ENCODE data around the gene TACC3. TPM values are rescaled to one million over a fixed set of nuclear protein-coding genes. Genes with fewer than 3 reads are reported as not detected.

The TACC3 gene
- total RNA-seq, 1 experiment from 2014 or later: 32.0 TPM

DNA sequence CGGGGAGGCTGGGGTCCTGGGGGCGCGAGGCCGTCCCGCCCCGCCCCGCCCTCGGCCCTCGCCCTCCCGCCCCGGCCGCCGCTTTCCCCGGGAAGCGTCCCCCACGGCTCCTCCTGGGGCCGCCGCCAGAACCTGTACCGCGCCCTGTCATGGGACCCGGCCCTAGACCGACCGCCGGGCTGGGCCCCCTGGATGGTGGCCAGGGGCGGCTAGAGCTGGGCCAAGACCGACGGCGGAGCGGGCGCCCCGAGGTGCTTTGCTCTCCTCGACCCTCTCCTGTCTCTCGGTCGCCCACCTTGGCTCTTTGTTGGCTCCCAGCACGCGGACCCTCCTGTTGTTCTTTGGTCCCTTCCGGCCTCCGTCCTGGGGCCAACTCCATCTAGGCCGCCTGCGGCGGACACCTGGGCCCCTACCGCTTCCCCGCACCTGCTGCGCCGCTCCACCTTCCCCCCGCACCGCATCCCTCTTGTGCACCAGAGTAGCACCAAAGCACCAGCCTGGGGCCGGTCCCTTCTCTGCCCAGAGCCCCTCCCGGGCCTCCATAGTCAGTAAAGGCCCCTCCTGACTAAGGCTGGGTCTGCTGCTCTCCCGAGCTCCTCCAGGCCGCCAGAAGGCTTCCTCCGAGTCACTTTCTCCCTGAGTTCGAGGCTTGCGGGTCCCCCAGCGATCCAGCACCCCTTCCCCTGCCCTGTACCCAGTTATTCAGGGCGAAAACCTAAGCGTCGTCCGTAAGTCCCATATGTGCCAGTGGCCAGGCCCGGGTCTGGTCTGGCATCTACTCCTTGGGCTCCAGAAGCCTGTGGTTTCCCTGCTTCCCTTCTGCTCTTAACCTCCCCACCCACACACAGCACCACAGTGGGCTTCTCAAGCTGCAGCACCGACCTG lies 587 bp downstream of the TACC3 start:
- Histone ChIP-seq H2AFZ (ENCODE audit: low read length) (no peak overlapping the region), H3K9ac (ENCODE audit: low read length) (peak overlapping the region; percentile 82), H3K9me2 (replicated peaks; ENCODE audit: low read length) (no peaks in the 10 kb centered on the region), H3K4me1 (ENCODE audit: insufficient read depth, low read length) (peaks cover 30% of the 10 kb centered on the region), H4K20me1 (ENCODE audit: low read length) (no peaks in the 10 kb centered on the region), H3F3A (ENCODE audit: low read length, unreplicated experiment) (no peaks in the 10 kb centered on the region), H3K36me3 (ENCODE audit: low read depth, low read length) (peaks cover 17% of the 10 kb centered on the region), H3K4me2 (ENCODE audit: low read length) (peak overlapping the region; percentile 85), H3K4me3 (ENCODE audit: low read length) (peak overlapping the region; percentile 94), H3K27me3 (ENCODE audit: low read length) (no peaks in the 10 kb centered on the region), H3K79me2 (ENCODE audit: low read length) (peaks cover 71% of the 10 kb centered on the region), H3K9me3 (ENCODE audit: low read length) (no peaks in the 10 kb centered on the region), H3K27ac (ENCODE audit: low read length) (no peak overlapping the region)
- BruUV-seq (replicated peaks): no TSS peak
- intact Hi-C loops (cut with micrococcal nuclease): no loop called here
- ATAC-seq: peak; percentile 1; the same call in 1 of the 2 replicates
- POLR2A ChIA-PET (ENCODE audit: unreplicated experiment): no interaction called here
- CTCF ChIA-PET: interaction anchor here (1.4 kb wide), 1 partner anchor 29 kb away, joined by 4 read pairs; no protein-coding TSS in a partner anchor
- TF ChIP-seq EZH2phosphoT487 (IDR thresholded peaks at IDR 0.05; ENCODE audit: borderline replicate concordance, low read length) (no peak), EZH2 (IDR thresholded peaks at IDR 0.05; ENCODE audit: low read length, unreplicated experiment) (no peak)
- TF ChIP-seq, protein P1, sequence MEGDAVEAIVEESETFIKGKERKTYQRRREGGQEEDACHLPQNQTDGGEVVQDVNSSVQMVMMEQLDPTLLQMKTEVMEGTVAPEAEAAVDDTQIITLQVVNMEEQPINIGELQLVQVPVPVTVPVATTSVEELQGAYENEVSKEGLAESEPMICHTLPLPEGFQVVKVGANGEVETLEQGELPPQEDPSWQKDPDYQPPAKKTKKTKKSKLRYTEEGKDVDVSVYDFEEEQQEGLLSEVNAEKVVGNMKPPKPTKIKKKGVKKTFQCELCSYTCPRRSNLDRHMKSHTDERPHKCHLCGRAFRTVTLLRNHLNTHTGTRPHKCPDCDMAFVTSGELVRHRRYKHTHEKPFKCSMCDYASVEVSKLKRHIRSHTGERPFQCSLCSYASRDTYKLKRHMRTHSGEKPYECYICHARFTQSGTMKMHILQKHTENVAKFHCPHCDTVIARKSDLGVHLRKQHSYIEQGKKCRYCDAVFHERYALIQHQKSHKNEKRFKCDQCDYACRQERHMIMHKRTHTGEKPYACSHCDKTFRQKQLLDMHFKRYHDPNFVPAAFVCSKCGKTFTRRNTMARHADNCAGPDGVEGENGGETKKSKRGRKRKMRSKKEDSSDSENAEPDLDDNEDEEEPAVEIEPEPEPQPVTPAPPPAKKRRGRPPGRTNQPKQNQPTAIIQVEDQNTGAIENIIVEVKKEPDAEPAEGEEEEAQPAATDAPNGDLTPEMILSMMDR (conservative IDR thresholded peaks at IDR 0.05; ENCODE audit: low read depth, low read length): no peak
- no peak for DNase-seq

DNA sequence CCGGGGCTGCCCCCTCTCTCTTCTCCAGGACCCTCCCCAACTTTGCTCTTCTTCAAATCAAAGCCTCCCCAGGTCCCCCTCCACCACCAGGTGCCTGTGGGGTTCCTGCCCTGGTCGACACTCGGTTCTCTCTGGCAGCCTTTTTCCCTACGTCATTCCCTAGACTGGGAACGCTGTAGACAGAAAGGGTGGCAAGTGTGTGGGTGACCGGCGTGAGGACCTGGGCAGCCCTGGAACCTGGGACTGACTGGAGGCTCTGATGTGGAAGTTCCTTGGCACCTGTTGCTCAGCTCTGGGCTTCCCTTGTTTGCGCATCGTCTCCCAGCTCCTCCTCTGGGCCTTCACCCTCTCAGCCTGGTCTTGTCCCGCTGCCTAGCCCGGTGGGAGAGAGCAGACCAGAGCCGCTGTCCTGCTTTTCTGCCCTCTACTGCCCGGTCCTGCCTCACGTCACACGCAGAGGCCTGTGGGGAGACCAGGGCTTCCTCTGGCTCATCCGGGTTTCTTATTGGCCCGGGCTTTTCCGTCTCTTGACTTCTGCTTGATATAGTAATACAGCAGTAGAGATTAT lies 1.3 kb downstream of the TACC3 start:
- ChIA-PET CTCF (interaction anchor here (1.4 kb wide), 1 partner anchor 29 kb away, joined by 4 read pairs; no protein-coding TSS in a partner anchor), POLR2A (ENCODE audit: unreplicated experiment) (no interaction called here)
- intact Hi-C loops (cut with micrococcal nuclease): no loop called here
- Histone ChIP-seq H3K79me2 (ENCODE audit: low read length) (peaks cover 66% of the 10 kb centered on the region), H3F3A (ENCODE audit: low read length, unreplicated experiment) (no peaks in the 10 kb centered on the region), H3K9me3 (ENCODE audit: low read length) (no peaks in the 10 kb centered on the region), H3K27ac (ENCODE audit: low read length) (no peak overlapping the region), H3K4me2 (ENCODE audit: low read length) (peak overlapping the region; percentile 85), H3K36me3 (ENCODE audit: low read depth, low read length) (peaks cover 17% of the 10 kb centered on the region), H3K4me1 (ENCODE audit: insufficient read depth, low read length) (peaks cover 37% of the 10 kb centered on the region), H3K9me2 (replicated peaks; ENCODE audit: low read length) (no peaks in the 10 kb centered on the region), H3K27me3 (ENCODE audit: low read length) (no peaks in the 10 kb centered on the region), H3K4me3 (ENCODE audit: low read length) (peak overlapping the region; percentile 94), H2AFZ (ENCODE audit: low read length) (no peak overlapping the region), H3K9ac (ENCODE audit: low read length) (peak overlapping the region; percentile 82), H4K20me1 (ENCODE audit: low read length) (no peaks in the 10 kb centered on the region)
- TF ChIP-seq EZH2phosphoT487 (IDR thresholded peaks at IDR 0.05; ENCODE audit: borderline replicate concordance, low read length): no peak
- TF ChIP-seq, protein P1 (conservative IDR thresholded peaks at IDR 0.05; ENCODE audit: low read depth, low read length): no peak
- TF ChIP-seq EZH2 (IDR thresholded peaks at IDR 0.05; ENCODE audit: low read length, unreplicated experiment): no peak
- DNase-seq (no peak), ATAC-seq (no peak)
- TSS peak; percentile 7 for BruUV-seq (replicated peaks)

All from PC-3 (cell line).